Keratinocyte (primary cell): ENCODE measurements around the gene POLE. TPM values are rescaled to one million over a fixed set of nuclear protein-coding genes. Genes with fewer than 3 reads are reported as not detected.

ENCODE experiments used
- DNase-seq: peaks from one replicate; pipeline ENCODE4 v3.0.0-alpha.2; 2011; ENCODE audit warnings: low read depth, missing footprints, low spot score
- FAIRE-seq: peaks from 2 replicates; lab custom pipeline; 2011; peaks lifted over from hg19 to GRCh38; lab: Jason Lieb, UNC
- H2AFZ ChIP-seq: 2 replicates; pipeline ENCODE4 v1.6.0; 2012; ENCODE audit warnings: low read length, control low read depth, inconsistent platforms; ENCODE audit not compliant: control insufficient read depth
- H3K27ac ChIP-seq: 2 replicates; pipeline ENCODE4 v1.5.1; 2011; ENCODE audit warnings: low read length; ENCODE audit not compliant: control insufficient read depth, insufficient read depth
- H3K27me3 ChIP-seq: 3 replicates; pipeline ENCODE4 v1.6.0; 2011; ENCODE audit warnings: low read length; ENCODE audit not compliant: control insufficient read depth, insufficient read depth; ENCODE audit errors: extremely low read depth
- H3K36me3 ChIP-seq, 2 experiments: 2 replicates in 1 of 2; 3 replicates in 1 of 2; pipeline ENCODE4 v1.5.1; 2011; ENCODE audit warnings: low read length in 2 of 2, mild to moderate bottlenecking in 1 of 2; ENCODE audit not compliant: control insufficient read depth in 2 of 2, insufficient read depth in 2 of 2; ENCODE audit errors: extremely low read depth in 1 of 2
- H3K4me1 ChIP-seq: 3 replicates; pipeline ENCODE4 v1.5.1; 2011; ENCODE audit warnings: low read length; ENCODE audit not compliant: control insufficient read depth, insufficient read depth; ENCODE audit errors: extremely low read depth
- H3K4me2 ChIP-seq: 3 replicates; pipeline ENCODE4 v1.6.0; 2011; ENCODE audit warnings: low read depth, low read length; ENCODE audit not compliant: control insufficient read depth, insufficient read depth; ENCODE audit errors: extremely low read depth
- H3K4me3 ChIP-seq, 3 experiments: fragments of 200-600 bp in 1 of 3; sonication (generic) in 1 of 3; 2 replicates in 2 of 3; 3 replicates in 1 of 3; pipeline ENCODE4 v1.5.1; 2011 to 2016; ENCODE audit warnings: low read length in 3 of 3, mild to moderate bottlenecking in 3 of 3, control low read depth in 2 of 3, inconsistent platforms in 1 of 3, low read depth in 1 of 3, mixed read lengths in 1 of 3, mixed run types in 1 of 3, moderate library complexity in 1 of 3; ENCODE audit not compliant: control insufficient read depth in 2 of 3, insufficient read depth in 2 of 3; ENCODE audit errors: extremely low read depth in 1 of 3
- H3K79me2 ChIP-seq: 2 replicates; pipeline ENCODE4 v1.6.0; 2012; ENCODE audit warnings: low read length; ENCODE audit not compliant: control insufficient read depth, insufficient read depth
- H3K9ac ChIP-seq: 3 replicates; pipeline ENCODE4 v1.6.0; 2011; ENCODE audit warnings: low read length; ENCODE audit not compliant: control insufficient read depth, insufficient read depth; ENCODE audit errors: extremely low read depth
- H3K9me1 ChIP-seq: 3 replicates; pipeline ENCODE4 v1.6.0; 2011; ENCODE audit warnings: low read length; ENCODE audit not compliant: control insufficient read depth, insufficient read depth; ENCODE audit errors: extremely low read depth
- H3K9me3 ChIP-seq: 2 replicates; pipeline ENCODE4 v1.5.1; 2012; ENCODE audit warnings: low read depth, low read length; ENCODE audit not compliant: control insufficient read depth
- H4K20me1 ChIP-seq: 3 replicates; pipeline ENCODE4 v1.6.0; 2011; ENCODE audit warnings: low read length; ENCODE audit not compliant: control insufficient read depth, insufficient read depth; ENCODE audit errors: extremely low read depth
- EZH2 ChIP-seq: IDR thresholded peaks from one replicate; pipeline ENCODE4 v1.6.1; 2012; ENCODE audit warnings: inconsistent platforms, mild to moderate bottlenecking, low read length, moderate library complexity
- dilution Hi-C: fragments of 300-500 bp; cut with MboI; formaldehyde crosslinking; loops from one replicate; pipeline ENCODE4 v1.7.0; 2020; ENCODE audit warnings: low sequenced_read_pairs; ENCODE audit not compliant: extremely low pct_ligation_motif_present
- polyA plus RNA-seq, 5 experiments: library from polyadenylated mRNA; depleted of rRNA in 3 of 5; stranded (reverse) in 3 of 5; stranded (forward) in 1 of 5; unstranded in 1 of 5; fragments of >200 nt; gene quantifications; 1 replicate in 1 of 5; 2 replicates in 3 of 5; 3 replicates in 1 of 5; pipeline versions ENCODE4 v1.2.1 to v1.2.3, GENCODE V29; 2011 to 2012; ENCODE audit warnings: missing spikeins in 2 of 5, low read depth in 1 of 5, low replicate concordance in 1 of 5
- TF ChIP-seq, protein P1 (sequence below), 3 experiments: IDR thresholded peaks in 1 of 3; conservative IDR thresholded peaks in 1 of 3; optimal IDR thresholded peaks in 1 of 3; 2 replicates in 2 of 3; 3 replicates in 1 of 3; pipeline versions ENCODE3 to v1.5.1; 2011; ENCODE audit warnings: low read length in 3 of 3, mild to moderate bottlenecking in 3 of 3, moderate library complexity in 2 of 3, control low read depth in 1 of 3, inconsistent platforms in 1 of 3; ENCODE audit not compliant: insufficient read depth in 2 of 3; ENCODE audit errors: extremely low read depth in 1 of 3

POLE gene
- polyA plus RNA-seq, 1 donor (not counting 4 experiments of a cell fraction or from before 2014, with no cell fraction given): 14.8 TPM

DNA sequence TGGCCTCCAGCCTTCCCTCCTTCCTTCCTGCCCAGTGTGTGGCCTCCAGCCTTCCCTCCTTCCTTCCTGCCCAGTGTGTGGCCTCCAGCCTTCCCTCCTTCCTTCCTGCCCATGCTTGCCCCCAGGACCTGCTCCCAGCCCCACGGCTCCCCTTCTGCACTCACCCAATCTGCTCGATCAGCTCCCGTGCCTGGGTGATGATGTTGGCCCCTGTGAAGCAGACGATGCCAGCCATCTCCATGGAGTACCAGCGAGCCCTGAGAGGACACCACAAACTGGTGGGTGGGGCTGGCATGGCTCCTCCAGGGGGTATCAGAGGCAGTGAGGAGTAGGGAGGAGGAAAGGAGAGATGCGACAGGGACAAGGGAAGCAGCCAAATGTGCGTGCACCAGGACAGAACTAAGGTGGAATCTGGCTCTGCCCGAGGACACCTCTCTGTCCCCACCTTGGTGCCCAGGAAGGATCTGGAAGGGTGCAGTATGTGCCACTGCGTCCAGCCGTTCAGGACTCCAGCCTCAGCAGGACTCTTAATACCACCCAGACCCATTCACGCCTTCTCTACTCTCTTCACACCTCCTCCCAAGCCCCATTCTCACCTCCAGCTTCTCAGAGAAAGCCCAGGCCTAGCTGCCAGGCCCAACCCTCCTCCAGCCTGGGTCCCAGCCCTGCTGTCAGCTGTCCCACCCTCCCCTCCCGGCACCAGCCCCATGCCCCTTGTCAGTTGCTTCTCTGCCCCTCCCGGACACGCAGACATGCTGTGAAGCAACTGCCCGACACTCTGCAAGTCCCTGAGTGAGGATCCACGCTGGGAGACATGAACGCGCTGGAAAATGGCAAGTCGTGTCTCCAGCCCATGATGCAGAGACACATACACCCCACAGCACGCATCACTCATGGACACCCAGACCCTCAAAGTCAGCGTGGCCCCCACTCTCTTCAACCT lies 22.7 kb downstream of the POLE start:
- Histone ChIP-seq H3K27ac (no peak overlapping the region), H3K27me3 (no peaks in the 10 kb centered on the region), H3K9me3 (no peaks in the 10 kb centered on the region), H3K4me1 (peaks cover under 1% of the 10 kb centered on the region), H4K20me1 (no peaks in the 10 kb centered on the region), H3K9me1 (no peaks in the 10 kb centered on the region), H3K36me3 (peaks cover 40 to 47% of the 10 kb centered on the region in 2 experiments), H3K79me2 (no peaks in the 10 kb centered on the region), H3K4me3 (no peak overlapping the region), H3K4me2 (no peak overlapping the region), H3K9ac (no peak overlapping the region), H2AFZ (no peak overlapping the region)
- DNase-seq: no peak
- dilution Hi-C loops: no loop called here
- TF ChIP-seq EZH2: no peak
- TF ChIP-seq, protein P1, sequence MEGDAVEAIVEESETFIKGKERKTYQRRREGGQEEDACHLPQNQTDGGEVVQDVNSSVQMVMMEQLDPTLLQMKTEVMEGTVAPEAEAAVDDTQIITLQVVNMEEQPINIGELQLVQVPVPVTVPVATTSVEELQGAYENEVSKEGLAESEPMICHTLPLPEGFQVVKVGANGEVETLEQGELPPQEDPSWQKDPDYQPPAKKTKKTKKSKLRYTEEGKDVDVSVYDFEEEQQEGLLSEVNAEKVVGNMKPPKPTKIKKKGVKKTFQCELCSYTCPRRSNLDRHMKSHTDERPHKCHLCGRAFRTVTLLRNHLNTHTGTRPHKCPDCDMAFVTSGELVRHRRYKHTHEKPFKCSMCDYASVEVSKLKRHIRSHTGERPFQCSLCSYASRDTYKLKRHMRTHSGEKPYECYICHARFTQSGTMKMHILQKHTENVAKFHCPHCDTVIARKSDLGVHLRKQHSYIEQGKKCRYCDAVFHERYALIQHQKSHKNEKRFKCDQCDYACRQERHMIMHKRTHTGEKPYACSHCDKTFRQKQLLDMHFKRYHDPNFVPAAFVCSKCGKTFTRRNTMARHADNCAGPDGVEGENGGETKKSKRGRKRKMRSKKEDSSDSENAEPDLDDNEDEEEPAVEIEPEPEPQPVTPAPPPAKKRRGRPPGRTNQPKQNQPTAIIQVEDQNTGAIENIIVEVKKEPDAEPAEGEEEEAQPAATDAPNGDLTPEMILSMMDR (optimal IDR thresholded peaks at IDR 0.05 in 1 of 3, IDR thresholded peaks at IDR 0.05 in 1 of 3, conservative IDR thresholded peaks at IDR 0.05 in 1 of 3; ENCODE audit: extremely low read depth in 1 of 3, insufficient read depth in 2 of 3, low read length in 3 of 3): no peak
- no peak for FAIRE-seq

DNA sequence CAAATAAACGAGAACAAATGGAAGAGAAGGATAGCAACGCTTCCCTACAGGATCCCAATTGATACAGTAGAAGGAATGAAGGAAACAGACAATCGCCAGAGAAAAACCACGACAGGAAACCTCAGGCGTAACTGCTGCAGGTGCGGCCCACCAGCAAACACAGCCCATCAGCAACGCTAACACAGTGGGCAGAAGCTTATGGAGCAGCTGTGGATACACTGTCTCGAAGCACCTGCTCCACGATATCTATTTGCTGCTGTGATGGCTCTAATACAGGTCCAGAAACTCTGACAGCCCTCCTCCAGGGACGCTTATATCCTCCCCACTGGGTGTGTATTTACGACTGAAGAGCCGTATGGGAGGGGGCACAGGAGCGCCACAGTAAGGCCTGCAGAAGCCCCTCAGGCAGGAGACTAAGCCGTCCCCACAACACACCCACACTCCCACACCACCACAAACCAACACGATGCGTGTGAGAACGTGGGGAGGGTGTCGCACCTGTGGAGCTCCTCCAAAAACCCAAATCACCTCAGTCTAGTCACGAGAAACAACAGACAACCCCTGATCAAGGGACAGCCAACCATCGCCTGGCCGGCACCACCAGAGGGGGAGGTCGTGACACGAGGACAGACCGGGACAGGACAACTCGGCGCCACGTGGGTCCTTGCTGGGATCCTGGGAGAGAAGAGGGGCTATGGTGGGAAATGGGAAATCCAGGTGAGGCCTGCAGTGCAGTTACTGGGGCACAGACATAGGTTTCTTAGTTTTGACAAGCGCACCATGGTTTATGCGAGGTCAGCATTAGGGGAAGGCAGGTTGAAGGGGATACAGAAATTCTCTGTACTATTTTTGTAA lies 24.0 kb downstream of the POLE start:
- no peak overlapping the region for H2AFZ ChIP-seq
- no peak overlapping the region for H3K9ac ChIP-seq
- H3K9me1 ChIP-seq: no peaks in the 10 kb centered on the region
- H3K27me3 ChIP-seq: no peaks in the 10 kb centered on the region
- no peaks in the 10 kb centered on the region for H3K4me1 ChIP-seq
- DNase-seq (no peak), FAIRE-seq (no peak)
- H3K79me2 ChIP-seq: no peaks in the 10 kb centered on the region
- no peak overlapping the region for H3K4me2 ChIP-seq
- H4K20me1 ChIP-seq: no peaks in the 10 kb centered on the region
- dilution Hi-C loops: no loop called here
- H3K4me3 ChIP-seq: no peak overlapping the region
- peaks cover 44 to 55% of the 10 kb centered on the region in 2 experiments for H3K36me3 ChIP-seq
- no peaks in the 10 kb centered on the region for H3K9me3 ChIP-seq
- H3K27ac ChIP-seq: no peak overlapping the region
- TF ChIP-seq, protein P1 (optimal IDR thresholded peaks at IDR 0.05 in 1 of 3, IDR thresholded peaks at IDR 0.05 in 1 of 3, conservative IDR thresholded peaks at IDR 0.05 in 1 of 3; ENCODE audit: extremely low read depth in 1 of 3, insufficient read depth in 2 of 3, low read length in 3 of 3): no peak
- TF ChIP-seq EZH2: no peak
